RKO (cell line): ENCODE data around the gene PRMT1.

Source experiments
- DNase-seq: peaks from one replicate; pipeline ENCODE4 v3.0.0-alpha.2; 2016; ENCODE audit warnings: low spot score

The PRMT1 gene

DNA sequence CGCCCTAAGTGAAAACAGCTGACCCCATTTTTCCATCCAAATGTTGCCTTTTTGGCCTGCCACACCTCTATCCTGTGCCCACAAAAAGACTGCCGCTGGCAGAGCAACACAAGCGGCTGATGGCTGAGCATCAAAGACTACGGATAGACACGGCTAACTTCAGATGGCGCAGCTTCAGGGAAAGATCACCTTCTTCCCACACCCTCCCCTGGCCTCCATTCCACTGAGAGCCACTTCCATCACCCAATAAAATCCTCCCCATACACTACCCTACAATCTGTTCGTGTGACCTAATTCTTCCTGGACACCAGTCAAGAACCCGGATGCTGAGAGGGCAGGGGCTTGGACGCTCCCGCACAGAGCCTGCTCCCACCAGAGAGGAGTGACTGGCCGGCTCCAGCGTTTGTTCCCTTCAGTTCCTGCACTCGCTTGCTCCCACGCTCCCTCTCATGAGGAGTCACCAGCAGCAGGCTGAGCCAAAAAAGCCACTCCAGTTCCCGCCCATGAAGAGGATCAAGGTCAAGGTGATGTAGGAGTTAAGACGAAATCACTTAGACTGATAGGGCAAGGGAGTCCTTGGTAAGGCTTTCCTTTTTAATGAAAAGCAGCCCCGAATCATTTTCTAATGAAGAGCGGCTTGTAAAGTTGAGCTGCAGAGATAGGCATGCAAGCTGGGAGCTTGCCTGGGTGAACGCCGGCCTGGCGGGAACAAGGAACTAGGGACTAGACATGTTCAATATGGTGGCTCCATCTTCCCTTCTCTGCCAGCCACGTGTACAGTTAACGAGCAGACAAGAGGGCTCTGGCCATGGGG is 50.4 kb downstream of the PRMT1 start:
- DNase-seq, result no peak

DNA sequence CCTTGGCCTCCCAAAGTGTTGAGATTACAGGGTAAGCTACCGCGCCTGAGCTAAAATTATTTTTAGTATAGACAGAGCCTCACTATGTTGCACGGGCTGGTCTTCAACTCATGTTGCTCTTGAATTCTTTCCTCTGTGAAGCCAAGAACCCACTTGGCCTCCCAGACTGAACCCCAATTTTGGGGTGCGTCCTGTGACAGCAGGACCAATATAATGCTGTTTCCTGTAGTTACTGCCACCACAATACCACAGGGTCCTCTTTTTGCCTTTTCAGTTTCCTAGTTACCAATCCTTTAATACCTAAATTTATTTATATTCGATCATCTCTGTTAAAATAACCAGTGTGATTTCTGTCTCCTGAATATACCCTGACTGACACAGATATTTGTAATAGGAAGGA is 53.1 kb downstream of the PRMT1 start:
- DNase-seq, result no peak
